Kidney (tissue), 14 donors: ENCODE data around the gene ROR1. TPM values are rescaled to one million over a fixed set of nuclear protein-coding genes. Genes with fewer than 3 reads are reported as not detected.

Experiments
- DNase-seq, 5 donors: peaks; one replicate each; pipeline ENCODE4 v3.0.0-alpha.2; 2013 to 2020
- FAIRE-seq: peaks from 2 replicates; lab custom pipeline; 2012; peaks lifted over from hg19 to GRCh38; lab: Jason Lieb, UNC
- H3K27ac ChIP-seq, 2 donors: one replicate each; pipeline ENCODE4 v1.7.0; 2013; ENCODE audit warnings: low read depth in 2 of 2, low read length in 2 of 2, inconsistent platforms in 1 of 2
- H3K27me3 ChIP-seq: one replicate; pipeline ENCODE4 v1.7.1; 2013; ENCODE audit warnings: low read length, inconsistent platforms; ENCODE audit not compliant: control insufficient read depth, insufficient read depth
- H3K36me3 ChIP-seq, 3 donors: one replicate each; pipeline versions ENCODE4 v1.7.0 to v1.7.1; 2013; ENCODE audit warnings: low read length in 3 of 3, control low read depth in 1 of 3, inconsistent platforms in 1 of 3; ENCODE audit not compliant: insufficient read depth in 3 of 3, control insufficient read depth in 2 of 3
- H3K4me1 ChIP-seq, 3 donors: one replicate each; pipeline versions ENCODE4 v1.7.0 to v1.7.1; 2013; ENCODE audit warnings: low read length in 3 of 3, inconsistent platforms in 1 of 3, low read depth in 1 of 3; ENCODE audit not compliant: control insufficient read depth in 2 of 3, insufficient read depth in 2 of 3
- H3K4me3 ChIP-seq, 3 donors: one replicate each; pipeline versions ENCODE4 v1.7.0 to v1.8.1; 2013; ENCODE audit warnings: low read length in 3 of 3, control low read depth in 1 of 3, inconsistent platforms in 1 of 3
- H3K9ac ChIP-seq, 3 donors: one replicate each; pipeline versions ENCODE4 v1.7.0 to v1.7.1; 2013; ENCODE audit warnings: low read length in 3 of 3, control low read depth in 1 of 3, inconsistent platforms in 1 of 3
- H3K9me3 ChIP-seq, 3 donors: one replicate each; pipeline versions ENCODE4 v1.7.0 to v1.7.1; 2013; ENCODE audit warnings: low read length in 3 of 3, control low read depth in 1 of 3, inconsistent platforms in 1 of 3; ENCODE audit not compliant: control insufficient read depth in 2 of 3, insufficient read depth in 1 of 3
- CTCF ChIP-seq: IDR thresholded peaks from 3 replicates; pipeline ENCODE4 v1.5.1; 2012; ENCODE audit warnings: mild to moderate bottlenecking, moderate library complexity, borderline replicate concordance; ENCODE audit not compliant: insufficient read depth; ENCODE audit errors: extremely low read depth
- intact Hi-C: fragments of 100-400 bp; cut with DNase I; formaldehyde crosslinking; loops from one replicate; pipeline ENCODE4 v1.11.1; 2022
- polyA plus RNA-seq: library from polyadenylated mRNA; stranded (reverse); fragments of 350-450 nt; fragmentation: Illumina TruSeq; extraction: RNeasy Lipid Tissue Mini Kit (QIAGEN cat#74804); gene quantifications from one replicate; pipeline ENCODE4 v1.2.3, GENCODE V29; 2014; ENCODE audit warnings: low read depth, low replicate concordance; ENCODE audit not compliant: insufficient read depth
- total RNA-seq: library from RNA; stranded (reverse); fragmentation: NEBNext Ultra II Directional; extraction: Animal tissue kit (Norgen Biotek cat#: 25700); gene quantifications from one replicate; pipeline ENCODE4 v1.2.1, GENCODE V29; 2021
- donor health status: control.
- donor health status: control.
- donor health status: control.
- donor health status: control.
- donor health status: control.
- donor health status: DM: yes; HTN: yes; CAD: no.
- donor health status: Normal renal cell carcinoma (clear cell type).

ROR1 gene
- total and polyA plus RNA-seq, 2 donors from 2014 or later = 0.77 to 8.0 TPM

GRCh38 chr1:64186138-64186897 is 412.5 kb downstream of the ROR1 start:
- H3K9ac ChIP-seq = no peak overlapping the region
- FAIRE-seq (no peak), DNase-seq (peak in 2 of 5 donors; percentile 22 to 85)
- H3K36me3 ChIP-seq = no peaks in the 10 kb centered on the region
- H3K4me3 ChIP-seq = no peak overlapping the region
- H3K27me3 ChIP-seq = no peaks in the 10 kb centered on the region
- no peaks in the 10 kb centered on the region for H3K9me3 ChIP-seq
- H3K4me1 ChIP-seq = peaks cover 0 to 7% (median 5%) of the 10 kb centered on the region in 3 donors
- no peak for TF ChIP-seq CTCF
- H3K27ac ChIP-seq = no peak overlapping the region
- intact Hi-C loops = no loop called here

- H3K27ac ChIP-seq = no peak overlapping the region
- FAIRE-seq = no peak
- TF ChIP-seq CTCF = no peak
Measured at GRCh38 chr1:64186898-64187280, 413.1 kb downstream of the ROR1 start.

GRCh38 chr1:64187646-64188045 is 413.8 kb downstream of the ROR1 start:
- intact Hi-C loops = no loop called here
- Histone ChIP-seq H3K27me3 (no peaks in the 10 kb centered on the region), H3K36me3 (no peaks in the 10 kb centered on the region), H3K4me1 (peaks cover 0 to 7% (median 5%) of the 10 kb centered on the region in 3 donors), H3K4me3 (no peak overlapping the region), H3K9ac (no peak overlapping the region), H3K9me3 (no peaks in the 10 kb centered on the region), H3K27ac (no peak overlapping the region)
- FAIRE-seq (no peak), DNase-seq (no peak)
- no peak for TF ChIP-seq CTCF

More at GRCh38 chr1:64186898-64187280, 413.1 kb downstream of the ROR1 start:
- Histone ChIP-seq H3K9me3 (no peaks in the 10 kb centered on the region), H3K4me3 (no peak overlapping the region), H3K9ac (no peak overlapping the region), H3K27me3 (no peaks in the 10 kb centered on the region), H3K36me3 (no peaks in the 10 kb centered on the region), H3K4me1 (peaks cover 0 to 7% (median 5%) of the 10 kb centered on the region in 3 donors)
- intact Hi-C loops = no loop called here
- no peak for DNase-seq
